Gastrocnemius medialis (tissue), 4 donors: Measurements from ENCODE around the gene SULT1A4.
"Not testable (repeated sequence)": the region's sequence is repeated elsewhere in the genome, so short reads cannot be mapped to it uniquely, and the experiment has no call there.

Experiments used
- POLR2A ChIP-seq, 2 donors: fragments of 450-650 bp; IDR thresholded peaks; one replicate each; pipeline ENCODE4 v1.6.1; 2017; ENCODE audit warnings: antibody characterized with exemption in 2 of 2, mild to moderate bottlenecking in 2 of 2, moderate library complexity in 2 of 2
- TF ChIP-seq, protein P1 (sequence below), 5 experiments: fragments of 450-650 bp in 3 of 5; fragments of 200-600 bp in 2 of 5; sonication (generic) in 2 of 5; IDR thresholded peaks in 4 of 5; conservative IDR thresholded peaks in 1 of 5; 1 replicate in 4 of 5; 2 replicates in 1 of 5; pipeline ENCODE4 v1.5.1; 2016 to 2019; ENCODE audit warnings: antibody characterized with exemption in 5 of 5, mild to moderate bottlenecking in 3 of 5, moderate library complexity in 3 of 5

GRCh38 chr16:29465985-29466824 lies 6.5 kb downstream of the SULT1A4 start:
- TF ChIP-seq, protein P1, sequence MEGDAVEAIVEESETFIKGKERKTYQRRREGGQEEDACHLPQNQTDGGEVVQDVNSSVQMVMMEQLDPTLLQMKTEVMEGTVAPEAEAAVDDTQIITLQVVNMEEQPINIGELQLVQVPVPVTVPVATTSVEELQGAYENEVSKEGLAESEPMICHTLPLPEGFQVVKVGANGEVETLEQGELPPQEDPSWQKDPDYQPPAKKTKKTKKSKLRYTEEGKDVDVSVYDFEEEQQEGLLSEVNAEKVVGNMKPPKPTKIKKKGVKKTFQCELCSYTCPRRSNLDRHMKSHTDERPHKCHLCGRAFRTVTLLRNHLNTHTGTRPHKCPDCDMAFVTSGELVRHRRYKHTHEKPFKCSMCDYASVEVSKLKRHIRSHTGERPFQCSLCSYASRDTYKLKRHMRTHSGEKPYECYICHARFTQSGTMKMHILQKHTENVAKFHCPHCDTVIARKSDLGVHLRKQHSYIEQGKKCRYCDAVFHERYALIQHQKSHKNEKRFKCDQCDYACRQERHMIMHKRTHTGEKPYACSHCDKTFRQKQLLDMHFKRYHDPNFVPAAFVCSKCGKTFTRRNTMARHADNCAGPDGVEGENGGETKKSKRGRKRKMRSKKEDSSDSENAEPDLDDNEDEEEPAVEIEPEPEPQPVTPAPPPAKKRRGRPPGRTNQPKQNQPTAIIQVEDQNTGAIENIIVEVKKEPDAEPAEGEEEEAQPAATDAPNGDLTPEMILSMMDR (IDR thresholded peaks at IDR 0.05 in 4 of 5, conservative IDR thresholded peaks at IDR 0.05 in 1 of 5) = not testable (repeated sequence)
- TF ChIP-seq POLR2A (IDR thresholded peaks at IDR 0.05) = not testable (repeated sequence)
